Hepatic stellate cell (primary cell): ENCODE results near the gene LDHD.
"Not testable (repeated sequence)": the region's sequence is repeated elsewhere in the genome, so short reads cannot be mapped to it uniquely, and the experiment has no call there.

ENCODE experiments used
- DNase-seq: peaks from one replicate; pipeline ENCODE4 v3.0.0; 2011; ENCODE audit warnings: low spot score

The LDHD gene

DNA sequence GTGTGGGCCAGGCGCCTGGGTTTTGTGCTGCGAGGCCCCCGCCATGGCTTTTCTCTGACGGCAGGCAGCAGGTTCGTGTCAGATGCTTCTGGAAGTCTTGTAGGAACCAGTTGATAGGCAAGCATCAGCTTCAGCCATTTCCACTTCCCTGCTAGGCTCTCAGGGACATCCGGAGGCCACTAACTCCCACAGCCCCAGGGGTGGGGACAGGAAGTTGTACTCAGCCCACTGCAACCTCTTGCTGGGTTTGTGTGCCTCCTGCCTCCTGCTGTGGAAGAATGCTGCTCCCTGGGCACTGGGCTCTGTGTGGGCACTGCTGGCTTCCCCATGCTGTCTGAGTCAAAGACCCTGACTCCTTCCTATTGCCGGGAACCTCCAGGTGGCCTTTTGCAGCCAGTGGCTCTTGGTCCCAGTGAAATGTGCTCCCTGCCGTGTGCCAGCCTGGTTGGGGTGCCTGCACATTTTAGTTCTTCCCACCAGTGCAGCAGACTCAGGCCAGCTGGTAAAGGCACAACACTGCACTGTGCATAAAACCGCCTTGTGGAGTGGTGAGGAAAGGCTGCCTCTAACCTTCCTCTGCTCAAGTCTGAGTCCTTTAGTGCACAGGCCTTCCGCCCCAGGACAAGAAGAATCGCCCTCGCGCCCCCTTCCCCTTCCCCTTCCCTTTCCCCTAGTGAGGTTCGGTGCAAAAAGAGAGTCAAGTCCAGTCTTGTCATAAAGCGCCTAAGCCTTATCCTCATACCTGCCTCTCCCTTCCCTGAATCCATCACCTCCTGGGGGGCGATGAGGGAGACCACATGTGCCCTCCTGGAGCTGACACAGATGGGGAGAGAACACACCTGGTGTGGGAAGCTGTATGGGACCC is 16.6 kb downstream of the LDHD start:
- no peak for DNase-seq

- no peak for DNase-seq
Measured at GRCh38 chr16:75099075-75099667, 17.4 kb downstream of the LDHD start.

DNA sequence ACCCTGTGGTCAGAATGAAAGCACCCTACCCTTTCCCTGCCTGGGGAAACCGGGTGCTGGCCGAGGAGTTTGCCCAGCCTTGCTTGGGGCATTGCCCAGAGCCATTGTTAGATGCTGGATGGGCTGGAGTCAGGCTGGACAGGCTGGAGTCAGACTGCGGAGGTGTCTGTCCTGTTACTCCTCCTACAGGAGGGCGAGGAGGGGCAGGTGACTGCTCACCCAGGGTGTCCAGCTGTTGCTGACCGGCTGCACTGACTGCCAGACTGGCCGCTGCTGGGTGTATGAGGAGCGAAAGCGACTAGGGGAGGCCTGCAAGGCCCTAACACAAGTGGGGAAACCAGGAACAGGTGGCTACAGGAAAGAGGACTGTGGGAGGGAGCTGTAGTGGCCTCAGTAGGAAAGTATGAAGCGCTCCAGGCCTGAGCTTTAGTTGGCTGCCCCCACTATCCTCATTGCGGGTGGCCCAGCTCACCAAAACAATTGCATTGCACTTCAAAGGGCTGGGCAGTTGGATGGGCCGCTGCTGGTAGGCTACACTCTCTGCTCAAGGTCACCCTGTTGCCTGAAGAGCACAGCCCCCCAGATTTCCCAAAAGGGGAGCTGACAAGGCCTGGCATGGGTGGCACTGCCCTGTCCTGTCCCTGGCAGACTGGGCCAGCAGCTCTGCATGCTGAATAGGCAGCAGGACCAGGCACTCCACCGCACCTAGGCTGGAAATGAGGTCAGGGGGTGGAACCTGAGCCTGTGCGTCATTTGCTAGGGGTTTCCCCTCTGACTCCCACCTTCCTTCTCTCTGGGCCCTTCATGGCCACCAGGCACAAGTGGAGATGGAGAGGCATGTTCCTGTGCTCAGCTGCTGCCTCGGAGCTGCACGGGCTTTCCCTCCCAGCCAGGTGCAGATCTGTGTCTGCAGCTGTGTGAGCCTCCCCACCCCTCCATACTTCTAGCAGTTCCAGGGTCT is 18.4 kb downstream of the LDHD start:
- DNase-seq: no peak

- no peak for DNase-seq
Measured at GRCh38 chr16:75097191-75097761, 19.3 kb downstream of the LDHD start.

GRCh38 chr16:75096656-75097055 is 19.9 kb downstream of the LDHD start:
- DNase-seq: no peak

DNA sequence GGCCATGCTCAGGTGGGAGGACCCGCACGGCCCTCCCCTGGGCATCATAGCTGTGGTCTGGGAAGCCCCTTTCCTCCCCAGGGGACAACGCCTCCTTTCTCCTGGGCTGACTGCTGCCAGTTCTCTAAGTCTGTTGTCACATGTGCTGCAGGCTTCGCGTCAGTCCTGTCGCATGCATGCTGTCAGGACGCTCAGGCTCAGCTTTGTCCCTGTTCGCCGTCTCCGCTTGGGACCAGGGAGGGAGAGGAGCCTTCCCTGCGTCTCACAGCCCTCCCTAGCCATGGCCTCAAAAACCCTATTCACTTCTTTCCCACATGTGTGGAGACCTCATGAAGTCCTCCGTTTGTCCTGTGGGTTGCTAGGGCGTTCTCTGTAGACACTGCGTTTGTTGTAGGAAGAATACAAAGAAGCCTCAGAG is 21.4 kb downstream of the LDHD start:
- DNase-seq: no peak

- DNase-seq: no peak
Measured at GRCh38 chr16:75093598-75094540, 22.7 kb downstream of the LDHD start.

GRCh38 chr16:75092777-75093176 is 23.8 kb downstream of the LDHD start:
- no peak for DNase-seq

DNA sequence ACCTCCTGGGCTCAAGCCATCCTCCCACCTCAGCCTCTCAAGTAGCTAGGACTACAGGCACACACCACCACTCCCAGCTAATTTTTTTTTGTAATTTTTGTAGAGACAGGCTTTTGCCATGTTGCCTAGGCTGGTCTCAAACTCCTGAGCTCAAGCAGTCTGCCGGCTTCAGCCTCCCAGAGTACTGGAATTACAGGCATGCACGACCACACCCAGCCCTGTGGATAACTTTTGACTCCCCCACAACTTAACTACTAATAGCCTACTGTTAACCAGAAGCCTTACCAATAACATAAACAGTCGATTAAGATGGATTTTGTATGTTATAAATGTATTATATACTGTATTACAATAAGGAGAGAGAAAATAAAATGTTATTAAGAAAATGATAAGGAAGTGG is 25.0 kb downstream of the LDHD start:
- DNase-seq: not testable (repeated sequence)

DNA sequence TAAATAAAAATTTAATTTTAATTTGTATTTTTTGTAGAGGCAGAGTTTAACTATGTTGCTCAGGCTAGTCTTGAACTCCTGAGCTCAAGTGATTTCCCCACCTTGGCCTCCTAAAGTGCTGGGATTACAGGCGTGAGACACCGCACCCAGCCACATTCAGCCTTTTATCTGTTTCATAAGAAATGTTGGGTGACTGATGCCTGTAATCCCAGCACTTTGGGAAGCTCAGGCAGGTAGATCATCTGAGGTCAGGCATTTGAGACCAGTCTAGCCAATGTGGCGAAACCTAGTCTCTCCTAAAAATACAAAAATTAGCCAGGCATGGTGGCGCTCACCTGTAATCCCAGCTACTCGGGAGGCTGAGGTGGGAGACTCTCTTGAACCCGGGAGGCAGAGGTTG is 25.7 kb downstream of the LDHD start:
- DNase-seq: not testable (repeated sequence)

DNA sequence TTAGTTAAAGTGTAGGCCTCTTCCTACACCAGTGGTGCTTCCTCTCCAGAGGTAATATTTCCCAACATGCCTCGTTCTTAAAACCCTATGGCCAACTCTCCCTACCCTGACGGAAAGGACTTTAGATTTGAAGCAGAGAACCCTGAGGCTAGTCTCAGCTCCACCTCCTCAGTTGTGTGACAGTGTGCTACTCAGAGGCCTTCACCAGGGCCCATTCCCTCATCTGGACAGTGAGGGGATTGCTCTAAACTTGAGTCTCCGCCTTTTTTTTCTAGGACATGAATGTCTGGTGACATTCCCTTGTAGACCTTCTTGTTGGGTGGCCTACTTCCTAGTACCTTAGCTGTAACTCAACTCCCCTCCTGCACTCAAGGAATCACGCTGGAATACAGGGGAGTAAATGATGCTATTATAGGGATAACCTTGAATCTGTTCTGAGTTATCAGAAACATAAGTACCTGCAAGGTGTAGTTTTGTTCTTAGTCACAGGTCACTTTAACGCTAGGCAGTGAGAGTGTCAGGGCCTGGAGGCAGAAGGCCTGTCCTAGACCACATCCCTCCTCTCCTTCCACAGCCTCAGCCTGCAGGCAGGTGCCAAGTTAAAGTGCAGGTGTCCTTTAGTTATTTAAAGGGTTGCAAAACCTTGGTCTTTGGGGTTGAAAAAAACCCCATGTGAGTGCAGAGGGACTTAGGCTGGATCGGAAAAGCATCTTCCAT is 26.9 kb downstream of the LDHD start:
- DNase-seq: no peak

GRCh38 chr16:75088934-75089333 is 27.6 kb downstream of the LDHD start:
- no peak for DNase-seq

GRCh38 chr16:75088216-75088615 is 28.4 kb downstream of the LDHD start:
- DNase-seq: no peak

- DNase-seq: peak; percentile 75
Measured at GRCh38 chr16:75087375-75087979, 29.1 kb downstream of the LDHD start.

- DNase-seq: no peak
Measured at GRCh38 chr16:75086688-75087374, 29.7 kb downstream of the LDHD start.

GRCh38 chr16:75086281-75086680 is 30.3 kb downstream of the LDHD start:
- DNase-seq: no peak

DNA sequence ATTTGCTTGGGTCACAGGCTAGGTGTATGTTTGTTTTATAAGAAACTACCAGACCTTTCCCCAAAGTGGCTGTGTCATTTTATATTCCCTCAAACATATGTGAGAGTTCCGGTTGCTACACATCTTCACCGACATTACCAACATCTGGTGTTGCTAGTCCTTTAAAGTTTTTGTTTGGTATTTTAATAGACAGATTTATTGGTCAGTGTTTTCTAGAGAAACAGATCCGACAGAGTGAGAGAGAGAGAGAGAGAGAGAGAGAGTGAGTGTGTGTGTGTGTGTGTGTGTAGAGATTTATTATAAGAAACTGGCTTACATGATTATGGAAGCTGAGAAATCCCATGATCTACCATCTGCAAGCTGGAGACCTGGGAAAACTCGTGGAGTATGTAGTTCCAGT is 31.0 kb downstream of the LDHD start:
- DNase-seq: no peak

GRCh38 chr16:75083813-75084212 is 32.8 kb downstream of the LDHD start:
- DNase-seq: no peak

DNA sequence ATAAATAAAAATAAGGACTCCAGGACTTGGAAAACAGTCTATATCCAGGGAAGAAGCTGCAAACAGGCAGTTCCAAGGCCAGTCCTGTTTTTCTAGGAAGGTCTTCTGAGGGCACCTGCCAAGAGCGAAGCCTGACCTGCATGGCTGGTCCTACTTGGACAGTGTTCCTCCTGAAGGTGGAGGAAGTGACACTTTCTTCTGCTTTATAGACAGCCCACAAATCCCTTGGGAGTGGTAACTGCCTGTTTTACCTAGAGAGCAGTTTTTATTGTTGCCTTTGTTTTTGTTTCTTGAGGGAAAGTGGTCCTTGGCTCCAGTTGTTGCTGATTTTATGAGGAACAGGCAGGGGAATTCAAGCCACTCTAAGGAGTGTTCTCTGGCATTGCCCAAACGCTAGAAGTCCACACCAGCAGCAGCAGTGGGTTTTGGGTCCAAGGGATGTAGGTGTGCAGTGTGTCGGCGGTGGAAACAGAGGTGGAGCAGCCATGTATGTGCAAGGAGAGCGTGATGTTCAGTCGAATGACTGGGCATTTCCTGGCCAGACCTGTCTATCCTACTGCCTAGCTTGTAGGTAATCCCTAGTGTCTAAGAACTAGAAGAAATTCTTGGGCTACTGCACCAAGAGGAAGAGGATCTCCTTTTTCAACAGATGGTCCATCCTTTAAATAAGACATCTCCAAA is 35.3 kb downstream of the LDHD start:
- DNase-seq: no peak
